Measurements from ENCODE around the gene HS6ST1. TPM values are rescaled to one million over a fixed set of nuclear protein-coding genes. Genes with fewer than 3 reads are reported as not detected.

HS6ST1 gene
- 26.7 and 59.9 TPM in 2 replicates for total RNA-seq
- polyA plus RNA-seq: 16.1 and 16.6 TPM in 2 replicates
- polyA plus RNA-seq (2012): 37.2 and 37.3 TPM in 2 replicates
- 31.5 and 35.7 TPM in 2 replicates for polyA minus RNA-seq (ENCODE audit: low replicate concordance)

- Histone ChIP-seq H3K36me3 (ENCODE audit: control insufficient read depth, insufficient read depth, low read length) (peaks cover 11% of the 10 kb centered on the region), H3K79me2 (ENCODE audit: control insufficient read depth, insufficient read depth, low read length) (peaks cover 39% of the 10 kb centered on the region), H3K4me1 (ENCODE audit: control insufficient read depth, extremely low read depth, insufficient read depth, low read length) (peaks cover 12% of the 10 kb centered on the region), H3K9ac (ENCODE audit: insufficient read depth, low read length) (peak within 1 kb of the TSS; percentile 82), H2AFZ (ENCODE audit: low read length) (peak within 1 kb of the TSS; percentile 63), H3K9me3 (ENCODE audit: control insufficient read depth, insufficient read depth, low read depth, low read length) (no peaks in the 10 kb centered on the region), H3K4me3 (replicated peaks in 1 of 4; ENCODE audit: control extremely low read depth in 1 of 4, insufficient read depth in 1 of 4, low read depth in 3 of 4, low read length in 4 of 4) (peak within 1 kb of the TSS; percentile 74 to 92 (median 84)), H3K27ac (ENCODE audit: insufficient read depth, low read length) (peak within 1 kb of the TSS; percentile 39), H3K27me3 (ENCODE audit: control insufficient read depth, insufficient read depth, low read length) (no peaks in the 10 kb centered on the region), H3K4me2 (ENCODE audit: extremely low read depth, insufficient read depth, low read length) (peak within 1 kb of the TSS; percentile 95), H4K20me1 (ENCODE audit: control insufficient read depth, extremely low read depth, insufficient read depth, low read length) (peaks cover 3% of the 10 kb centered on the region)
- DNase-seq (ENCODE audit: low read depth in 2 of 2): peak; percentile 78 to 81
- TF ChIP-seq, protein P1, sequence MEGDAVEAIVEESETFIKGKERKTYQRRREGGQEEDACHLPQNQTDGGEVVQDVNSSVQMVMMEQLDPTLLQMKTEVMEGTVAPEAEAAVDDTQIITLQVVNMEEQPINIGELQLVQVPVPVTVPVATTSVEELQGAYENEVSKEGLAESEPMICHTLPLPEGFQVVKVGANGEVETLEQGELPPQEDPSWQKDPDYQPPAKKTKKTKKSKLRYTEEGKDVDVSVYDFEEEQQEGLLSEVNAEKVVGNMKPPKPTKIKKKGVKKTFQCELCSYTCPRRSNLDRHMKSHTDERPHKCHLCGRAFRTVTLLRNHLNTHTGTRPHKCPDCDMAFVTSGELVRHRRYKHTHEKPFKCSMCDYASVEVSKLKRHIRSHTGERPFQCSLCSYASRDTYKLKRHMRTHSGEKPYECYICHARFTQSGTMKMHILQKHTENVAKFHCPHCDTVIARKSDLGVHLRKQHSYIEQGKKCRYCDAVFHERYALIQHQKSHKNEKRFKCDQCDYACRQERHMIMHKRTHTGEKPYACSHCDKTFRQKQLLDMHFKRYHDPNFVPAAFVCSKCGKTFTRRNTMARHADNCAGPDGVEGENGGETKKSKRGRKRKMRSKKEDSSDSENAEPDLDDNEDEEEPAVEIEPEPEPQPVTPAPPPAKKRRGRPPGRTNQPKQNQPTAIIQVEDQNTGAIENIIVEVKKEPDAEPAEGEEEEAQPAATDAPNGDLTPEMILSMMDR (conservative IDR thresholded peaks at IDR 0.05 in 1 of 2, IDR thresholded peaks at IDR 0.05 in 1 of 2; ENCODE audit: low read depth in 1 of 2, low read length in 2 of 2): no peak
- TF ChIP-seq EZH2 (IDR thresholded peaks at IDR 0.05; ENCODE audit: low read length, missing control alignments): no peak
Observed at GRCh38 chr2:128318776-128319464, at the start of gene HS6ST1. TSS of gene HS6ST1 (minus strand) at chr2:128318868. CDS start at chr2:128318563, 305 bp downstream.

GRCh38 chr2:128367601-128368359, 49.1 kb upstream of the HS6ST1 start:
- Histone ChIP-seq H3K79me2 (ENCODE audit: control insufficient read depth, insufficient read depth, low read length) (no peaks in the 10 kb centered on the region), H4K20me1 (ENCODE audit: control insufficient read depth, extremely low read depth, insufficient read depth, low read length) (no peaks in the 10 kb centered on the region), H3K9ac (ENCODE audit: insufficient read depth, low read length) (no peak overlapping the region), H3K27me3 (ENCODE audit: control insufficient read depth, insufficient read depth, low read length) (no peaks in the 10 kb centered on the region), H2AFZ (ENCODE audit: low read length) (no peak overlapping the region), H3K4me1 (ENCODE audit: control insufficient read depth, extremely low read depth, insufficient read depth, low read length) (no peaks in the 10 kb centered on the region), H3K27ac (ENCODE audit: insufficient read depth, low read length) (no peak overlapping the region), H3K4me2 (ENCODE audit: extremely low read depth, insufficient read depth, low read length) (no peak overlapping the region), H3K36me3 (ENCODE audit: control insufficient read depth, insufficient read depth, low read length) (no peaks in the 10 kb centered on the region), H3K4me3 (replicated peaks in 1 of 4; ENCODE audit: control extremely low read depth in 1 of 4, insufficient read depth in 1 of 4, low read depth in 3 of 4, low read length in 4 of 4) (no peak overlapping the region), H3K9me3 (ENCODE audit: control insufficient read depth, insufficient read depth, low read depth, low read length) (no peaks in the 10 kb centered on the region)
- no peak for DNase-seq (ENCODE audit: low read depth in 2 of 2)
- TF ChIP-seq, protein P1 (conservative IDR thresholded peaks at IDR 0.05 in 1 of 2, IDR thresholded peaks at IDR 0.05 in 1 of 2; ENCODE audit: low read depth in 1 of 2, low read length in 2 of 2): no peak
- TF ChIP-seq EZH2 (IDR thresholded peaks at IDR 0.05; ENCODE audit: low read length, missing control alignments): no peak
